ENCODE measurements around the gene PTPRK. TPM values are rescaled to one million over a fixed set of nuclear protein-coding genes. Genes with fewer than 3 reads are reported as not detected.
A peak's percentile ranks its signal among the peaks of the same experiment; 100 is the strongest.

PTPRK gene
- total RNA-seq, 2 donors from 2014 or later = 0.77 to 0.78 TPM

- H3K9me3 ChIP-seq (ENCODE audit: control insufficient read depth, low read length, poor library complexity, severe bottlenecking) = no peaks in the 10 kb centered on the region
- no peak overlapping the region for H3K4me3 Mint-ChIP-seq
- ATAC-seq (no peak), DNase-seq (no peak)
- H3K27me3 Mint-ChIP-seq = no peaks in the 10 kb centered on the region
- no peaks in the 10 kb centered on the region for H3K36me3 Mint-ChIP-seq (ENCODE audit: low read depth)
- no peak overlapping the region for H3K27ac Mint-ChIP-seq
- H3K4me1 Mint-ChIP-seq = no peaks in the 10 kb centered on the region
Observed at GRCh38 chr6:128370072-128370471, 150.3 kb downstream of the PTPRK start.

- no peaks in the 10 kb centered on the region for H3K36me3 Mint-ChIP-seq (ENCODE audit: low read depth)
- no peaks in the 10 kb centered on the region for H3K4me1 Mint-ChIP-seq
- no peaks in the 10 kb centered on the region for H3K9me3 ChIP-seq (ENCODE audit: control insufficient read depth, low read length, poor library complexity, severe bottlenecking)
- DNase-seq (no peak), ATAC-seq (no peak)
- no peaks in the 10 kb centered on the region for H3K27me3 Mint-ChIP-seq
- no peak overlapping the region for H3K27ac Mint-ChIP-seq
- H3K4me3 Mint-ChIP-seq = peak overlapping the region; percentile 60
Observed at GRCh38 chr6:128368213-128368944, 152.0 kb downstream of the PTPRK start.

DNA sequence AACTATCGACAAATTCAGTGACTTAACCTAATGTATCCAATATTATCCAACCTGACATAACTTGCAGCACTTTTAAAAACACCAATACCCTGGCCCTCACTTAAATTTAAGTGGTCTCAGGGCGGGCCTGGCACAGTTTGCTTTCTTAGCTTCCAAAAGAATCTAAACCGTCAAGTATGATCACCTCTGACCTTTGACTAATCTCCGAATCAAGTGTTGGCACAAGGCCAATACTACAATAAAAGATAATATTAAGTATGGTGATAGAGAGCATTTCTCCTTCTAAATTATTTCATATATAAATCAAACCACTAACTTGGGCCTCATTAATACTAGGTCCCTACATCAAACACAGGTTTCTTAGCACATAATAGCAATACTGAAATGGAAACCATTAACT lies 153.0 kb downstream of the PTPRK start:
- Mint-ChIP-seq H3K27me3 (no peaks in the 10 kb centered on the region), H3K27ac (no peak overlapping the region), H3K36me3 (ENCODE audit: low read depth) (no peaks in the 10 kb centered on the region), H3K4me3 (no peak overlapping the region), H3K4me1 (no peaks in the 10 kb centered on the region)
- H3K9me3 ChIP-seq (ENCODE audit: control insufficient read depth, low read length, poor library complexity, severe bottlenecking) = no peaks in the 10 kb centered on the region
- DNase-seq (no peak), ATAC-seq (no peak)

GRCh38 chr6:128365520-128366160 lies 154.8 kb downstream of the PTPRK start:
- DNase-seq (no peak), ATAC-seq (no peak)
- no peak overlapping the region for H3K4me3 Mint-ChIP-seq
- no peaks in the 10 kb centered on the region for H3K27me3 Mint-ChIP-seq
- no peaks in the 10 kb centered on the region for H3K36me3 Mint-ChIP-seq (ENCODE audit: low read depth)
- H3K9me3 ChIP-seq (ENCODE audit: control insufficient read depth, low read length, poor library complexity, severe bottlenecking) = no peaks in the 10 kb centered on the region
- no peak overlapping the region for H3K27ac Mint-ChIP-seq
- H3K4me1 Mint-ChIP-seq = no peaks in the 10 kb centered on the region

DNA sequence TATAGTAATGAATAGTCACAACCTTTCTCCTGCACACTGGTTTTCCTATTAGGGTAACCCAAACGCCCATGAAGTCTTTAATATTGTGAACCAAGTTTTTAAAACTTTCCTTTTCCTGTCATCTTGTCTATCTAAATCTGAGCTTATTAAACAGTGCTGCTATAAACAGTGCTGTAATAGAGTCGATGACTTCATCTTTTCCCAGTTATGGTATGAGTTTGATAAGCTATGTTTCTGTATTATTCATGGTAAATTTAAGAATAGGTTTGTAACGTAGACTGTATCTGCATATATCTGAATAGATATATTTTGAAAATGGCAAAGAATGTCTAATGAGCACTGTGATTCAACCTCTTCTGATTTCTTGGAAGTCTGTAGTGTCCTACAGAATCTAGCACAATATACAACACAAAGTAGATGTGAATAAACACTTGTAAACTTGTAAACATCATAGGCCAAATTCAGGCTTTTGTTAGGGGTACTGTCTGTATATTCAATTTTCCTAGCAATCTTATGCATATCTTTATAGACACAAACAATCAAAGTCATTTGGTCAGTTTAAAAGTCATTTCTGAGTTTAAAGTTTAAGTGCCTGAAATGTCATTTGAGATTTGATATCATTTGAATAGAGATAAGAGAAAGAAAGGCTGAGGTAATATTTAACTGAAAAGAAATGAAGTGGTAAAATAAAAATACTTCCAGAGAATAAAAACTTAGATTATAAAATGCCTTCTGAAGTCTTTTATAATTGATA lies 155.5 kb downstream of the PTPRK start:
- Mint-ChIP-seq H3K27ac (no peak overlapping the region), H3K36me3 (ENCODE audit: low read depth) (no peaks in the 10 kb centered on the region), H3K4me1 (no peaks in the 10 kb centered on the region), H3K27me3 (no peaks in the 10 kb centered on the region), H3K4me3 (no peak overlapping the region)
- H3K9me3 ChIP-seq (ENCODE audit: control insufficient read depth, low read length, poor library complexity, severe bottlenecking) = no peaks in the 10 kb centered on the region
- ATAC-seq = no peak
- DNase-seq = no peak

DNA sequence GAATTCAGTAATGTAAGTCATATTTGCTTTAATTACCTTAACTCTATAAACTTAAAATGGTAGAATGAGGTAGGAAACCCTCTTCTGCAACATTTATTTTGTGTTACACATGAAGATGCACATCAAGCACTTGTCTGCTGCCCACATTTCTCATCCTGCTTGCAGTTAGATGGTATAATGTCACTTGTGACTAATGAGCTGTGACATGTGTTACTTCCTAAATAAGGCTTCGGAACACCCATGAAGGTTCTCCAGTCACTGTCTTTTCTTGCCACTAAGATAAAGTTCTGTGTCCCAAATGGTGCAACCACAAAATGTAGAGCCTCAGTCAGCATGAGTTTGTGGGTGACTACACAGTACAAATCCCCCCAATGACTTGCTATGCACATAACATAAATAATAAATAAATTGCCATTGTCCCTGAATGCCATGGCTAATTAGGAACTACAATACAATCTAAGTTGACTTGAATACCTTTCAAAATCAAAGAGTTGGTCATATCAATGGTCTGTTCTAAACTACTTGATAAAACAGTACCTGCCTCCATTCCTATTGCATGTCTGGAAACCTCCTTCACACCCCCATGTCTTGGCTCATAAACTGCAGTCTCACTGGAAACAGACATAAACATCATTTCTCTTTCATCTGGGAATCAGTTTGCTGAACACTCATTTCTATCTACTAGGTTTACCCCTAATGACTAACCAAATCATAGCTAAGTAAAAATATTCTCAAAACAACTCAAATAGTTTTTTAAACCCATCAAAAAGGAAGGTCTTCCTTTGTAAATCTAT lies 157.2 kb downstream of the PTPRK start:
- peaks cover 7% of the 10 kb centered on the region for H3K27me3 Mint-ChIP-seq
- ATAC-seq = no peak

DNA sequence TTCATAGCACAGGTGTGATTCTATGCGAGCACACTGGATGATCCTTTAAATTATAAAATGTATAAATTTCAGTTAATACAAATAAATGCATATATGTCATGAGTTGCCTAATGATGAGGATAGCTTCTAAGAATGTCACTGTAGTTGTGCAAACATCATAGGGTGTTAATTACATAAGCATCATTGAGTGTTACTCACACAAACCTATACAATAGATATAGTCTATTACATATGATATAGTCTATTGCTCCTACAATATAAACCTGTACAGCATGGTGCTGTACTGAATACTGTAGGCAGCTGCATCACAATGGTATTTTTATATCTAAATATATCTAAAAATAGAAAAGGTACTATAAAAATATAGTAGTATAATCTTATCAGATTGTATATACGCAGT lies 159.0 kb downstream of the PTPRK start:
- ATAC-seq (no peak), DNase-seq (no peak)
- H3K27me3 Mint-ChIP-seq = peaks cover 10% of the 10 kb centered on the region
- H3K27ac Mint-ChIP-seq = no peak overlapping the region
- no peaks in the 10 kb centered on the region for H3K4me1 Mint-ChIP-seq
- H3K36me3 Mint-ChIP-seq (ENCODE audit: low read depth) = no peaks in the 10 kb centered on the region
- no peak overlapping the region for H3K4me3 Mint-ChIP-seq
- no peaks in the 10 kb centered on the region for H3K9me3 ChIP-seq (ENCODE audit: control insufficient read depth, low read length, poor library complexity, severe bottlenecking)

More for the DNA sequence above, 157.2 kb downstream of the PTPRK start:
- no peaks in the 10 kb centered on the region for H3K36me3 Mint-ChIP-seq (ENCODE audit: low read depth)
- H3K9me3 ChIP-seq (ENCODE audit: control insufficient read depth, low read length, poor library complexity, severe bottlenecking) = no peaks in the 10 kb centered on the region
- DNase-seq = no peak
- H3K27ac Mint-ChIP-seq = no peak overlapping the region
- no peak overlapping the region for H3K4me3 Mint-ChIP-seq
- H3K4me1 Mint-ChIP-seq = no peaks in the 10 kb centered on the region

- Mint-ChIP-seq H3K27me3 (peaks cover 10% of the 10 kb centered on the region), H3K4me1 (no peaks in the 10 kb centered on the region), H3K36me3 (ENCODE audit: low read depth) (no peaks in the 10 kb centered on the region), H3K4me3 (no peak overlapping the region), H3K27ac (no peak overlapping the region)
- no peaks in the 10 kb centered on the region for H3K9me3 ChIP-seq (ENCODE audit: control insufficient read depth, low read length, poor library complexity, severe bottlenecking)
- ATAC-seq = no peak
- DNase-seq = no peak
Observed at GRCh38 chr6:128358244-128358776, 162.1 kb downstream of the PTPRK start.

DNA sequence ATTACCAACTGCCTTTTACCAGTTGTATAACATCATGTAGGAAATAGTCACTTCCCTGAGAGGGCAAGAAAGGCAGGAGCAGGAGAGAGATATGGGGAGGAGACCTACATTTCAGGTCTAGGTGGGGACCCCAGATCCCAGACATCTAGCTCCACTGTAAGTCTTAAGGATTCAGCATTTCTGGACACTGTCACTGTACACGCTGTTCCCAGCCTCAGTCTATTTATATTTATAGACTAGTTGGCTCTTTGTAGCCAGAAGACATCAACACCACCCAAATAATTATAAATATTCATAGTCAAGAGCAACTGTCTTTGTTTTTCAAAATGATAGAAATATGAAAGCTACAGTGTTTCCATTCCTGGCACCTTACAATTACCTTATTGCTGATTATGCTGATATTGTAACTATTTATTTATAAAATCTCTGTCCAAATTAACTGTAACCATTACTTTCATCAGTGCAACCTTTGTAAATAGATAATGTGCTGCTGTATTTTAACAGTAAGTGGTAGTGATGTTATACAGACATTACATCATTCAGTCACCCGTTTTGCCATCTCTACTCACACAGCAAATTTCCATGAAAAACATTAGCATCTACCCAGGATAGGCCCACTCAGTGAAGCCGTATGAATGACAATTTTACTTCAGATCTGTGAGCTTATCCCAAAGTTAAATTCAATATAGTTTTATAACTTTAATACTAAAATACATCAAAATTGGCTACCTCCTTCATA lies 162.8 kb downstream of the PTPRK start:
- H3K27me3 Mint-ChIP-seq = peaks cover 10% of the 10 kb centered on the region

GRCh38 chr6:128352366-128352765 lies 168.0 kb downstream of the PTPRK start:
- H3K4me3 Mint-ChIP-seq = no peak overlapping the region
- no peaks in the 10 kb centered on the region for H3K9me3 ChIP-seq (ENCODE audit: control insufficient read depth, low read length, poor library complexity, severe bottlenecking)
- peaks cover 3% of the 10 kb centered on the region for H3K36me3 Mint-ChIP-seq (ENCODE audit: low read depth)
- peaks cover 7% of the 10 kb centered on the region for H3K27me3 Mint-ChIP-seq
- no peak overlapping the region for H3K27ac Mint-ChIP-seq
- no peak for ATAC-seq
- DNase-seq = no peak
- H3K4me1 Mint-ChIP-seq = peaks cover 5% of the 10 kb centered on the region

More for the DNA sequence above, 162.8 kb downstream of the PTPRK start:
- no peaks in the 10 kb centered on the region for H3K9me3 ChIP-seq (ENCODE audit: control insufficient read depth, low read length, poor library complexity, severe bottlenecking)
- DNase-seq (no peak), ATAC-seq (no peak)
- Mint-ChIP-seq H3K4me3 (no peak overlapping the region), H3K36me3 (ENCODE audit: low read depth) (no peaks in the 10 kb centered on the region), H3K27ac (no peak overlapping the region), H3K4me1 (no peaks in the 10 kb centered on the region)

DNA sequence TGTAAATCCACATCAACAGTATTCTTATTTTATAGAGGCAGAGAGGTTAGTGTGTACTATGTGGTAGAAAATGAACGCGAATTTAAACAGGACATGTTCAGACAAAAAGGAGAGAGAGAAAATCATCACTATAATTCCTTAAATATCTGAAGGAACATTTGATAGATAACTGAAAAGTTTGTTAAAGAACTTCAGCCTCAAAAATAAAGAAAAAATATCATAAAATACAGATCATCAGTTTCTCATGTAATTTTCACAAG lies 169.2 kb downstream of the PTPRK start:
- H3K9me3 ChIP-seq (ENCODE audit: control insufficient read depth, low read length, poor library complexity, severe bottlenecking) = no peaks in the 10 kb centered on the region
- Mint-ChIP-seq H3K36me3 (ENCODE audit: low read depth) (peaks cover 3% of the 10 kb centered on the region), H3K4me1 (peaks cover 5% of the 10 kb centered on the region), H3K27ac (no peak overlapping the region), H3K27me3 (peaks cover 7% of the 10 kb centered on the region), H3K4me3 (no peak overlapping the region)
- DNase-seq (no peak), ATAC-seq (no peak)

DNA sequence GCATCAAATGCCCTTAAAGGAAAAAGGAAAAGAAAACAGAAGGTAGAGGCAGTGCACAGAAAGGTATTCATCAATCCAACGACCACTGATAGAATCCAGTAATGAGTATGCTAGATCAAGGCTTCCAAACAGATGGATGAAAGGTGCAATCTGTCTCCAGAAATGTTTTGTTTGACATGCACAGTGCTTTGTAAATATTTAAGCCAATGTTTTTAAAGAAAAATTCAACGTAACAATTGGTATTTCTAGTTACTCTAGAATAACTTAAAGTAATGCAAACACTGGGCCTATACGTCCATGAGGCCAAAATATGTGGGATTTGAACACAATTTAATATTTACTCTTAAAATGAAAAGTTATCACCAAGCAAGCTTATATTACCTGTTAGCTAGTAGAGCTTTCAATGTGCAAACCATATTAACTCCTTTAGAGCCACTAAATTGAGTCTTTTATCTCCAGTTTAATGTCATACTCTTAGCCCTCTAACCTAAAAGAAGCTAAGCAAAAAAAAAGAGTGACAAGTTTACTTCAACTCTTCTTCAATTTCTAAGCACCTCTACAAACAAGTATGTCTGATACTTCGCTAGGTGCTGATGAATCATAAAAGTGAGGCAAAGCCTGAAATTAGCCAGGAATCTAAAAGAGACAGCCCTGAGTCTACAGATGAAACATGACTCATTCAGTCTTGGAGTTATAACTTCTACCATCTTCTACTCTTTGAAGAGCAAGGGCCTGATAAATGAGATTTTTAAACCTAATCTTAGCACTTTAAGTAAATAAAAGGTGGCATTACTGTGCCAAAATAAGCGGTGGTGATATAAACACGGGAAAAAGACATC lies 169.8 kb downstream of the PTPRK start:
- Mint-ChIP-seq H3K4me1 (peaks cover 5% of the 10 kb centered on the region), H3K27ac (no peak overlapping the region), H3K36me3 (ENCODE audit: low read depth) (peaks cover 3% of the 10 kb centered on the region), H3K27me3 (peaks cover 7% of the 10 kb centered on the region), H3K4me3 (no peak overlapping the region)
- H3K9me3 ChIP-seq (ENCODE audit: control insufficient read depth, low read length, poor library complexity, severe bottlenecking) = no peaks in the 10 kb centered on the region
- no peak for DNase-seq
- ATAC-seq = no peak

Measured in T-helper 17 cell (primary cell).